Measurements from ENCODE around the gene FAM210B. TPM values are rescaled to one million over a fixed set of nuclear protein-coding genes. Genes with fewer than 3 reads are reported as not detected.
"Not testable (repeated sequence)": the region's sequence is repeated elsewhere in the genome, so short reads cannot be mapped to it uniquely, and the experiment has no call there.

FAM210B gene
- total RNA-seq, result 1 to 10 TPM; 3.4 to 4.1 (median 3.7) TPM

- peak; percentile 99 to 100 for ATAC-seq
- peaks cover 19% of the 10 kb centered on the region for H3K4me1 Mint-ChIP-seq (ENCODE audit: low read depth)
These were observed at the start of gene FAM210B for GRCh38 chr20:56358600-56359211. TSS of gene FAM210B (plus strand) at chr20:56358974. CDS start at chr20:56359006, 32 bp downstream.

GRCh38 chr20:56316051-56316450 is 42.7 kb upstream of the FAM210B start:
- H3K4me3 Mint-ChIP-seq, result no peak overlapping the region
- H3K9me3 Mint-ChIP-seq, result no peaks in the 10 kb centered on the region
- H3K27me3 Mint-ChIP-seq (ENCODE audit: low read depth), result peaks cover 3% of the 10 kb centered on the region
- DNase-seq (no peak), ATAC-seq (no peak)
- no peaks in the 10 kb centered on the region for H3K4me1 Mint-ChIP-seq (ENCODE audit: low read depth)
- H3K36me3 Mint-ChIP-seq (ENCODE audit: insufficient read depth), result no peaks in the 10 kb centered on the region

More at GRCh38 chr20:56358600-56359211, at the start of gene FAM210B:
- peak within 1 kb of the TSS; percentile 83 for H3K4me3 Mint-ChIP-seq
- no peaks in the 10 kb centered on the region for H3K27me3 Mint-ChIP-seq (ENCODE audit: low read depth)
- no peaks in the 10 kb centered on the region for H3K9me3 Mint-ChIP-seq
- H3K36me3 Mint-ChIP-seq (ENCODE audit: insufficient read depth), result no peaks in the 10 kb centered on the region
- DNase-seq, result peak; percentile 72

- Mint-ChIP-seq H3K27me3 (ENCODE audit: low read depth) (no peaks in the 10 kb centered on the region), H3K4me3 (no peak overlapping the region), H3K4me1 (ENCODE audit: low read depth) (no peaks in the 10 kb centered on the region), H3K9me3 (no peaks in the 10 kb centered on the region), H3K36me3 (ENCODE audit: insufficient read depth) (no peaks in the 10 kb centered on the region)
- DNase-seq (no peak), ATAC-seq (no peak)
These were observed 42.3 kb upstream of the FAM210B start for GRCh38 chr20:56316483-56316882.

- no peak overlapping the region for H3K4me3 Mint-ChIP-seq
- ATAC-seq, result no peak
- no peaks in the 10 kb centered on the region for H3K4me1 Mint-ChIP-seq (ENCODE audit: low read depth)
- H3K36me3 Mint-ChIP-seq (ENCODE audit: insufficient read depth), result no peaks in the 10 kb centered on the region
- no peak for DNase-seq
- H3K27me3 Mint-ChIP-seq (ENCODE audit: low read depth), result peaks cover 16% of the 10 kb centered on the region
- no peaks in the 10 kb centered on the region for H3K9me3 Mint-ChIP-seq
These were observed 36.1 kb upstream of the FAM210B start for GRCh38 chr20:56322681-56323080.

GRCh38 chr20:56323206-56323605 is 35.6 kb upstream of the FAM210B start:
- no peak for DNase-seq
- ATAC-seq, result no peak
- Mint-ChIP-seq H3K4me3 (no peak overlapping the region), H3K36me3 (ENCODE audit: insufficient read depth) (no peaks in the 10 kb centered on the region), H3K9me3 (no peaks in the 10 kb centered on the region), H3K27me3 (ENCODE audit: low read depth) (peaks cover 16% of the 10 kb centered on the region), H3K4me1 (ENCODE audit: low read depth) (no peaks in the 10 kb centered on the region)

GRCh38 chr20:56323656-56324055 is 35.1 kb upstream of the FAM210B start:
- no peaks in the 10 kb centered on the region for H3K36me3 Mint-ChIP-seq (ENCODE audit: insufficient read depth)
- no peaks in the 10 kb centered on the region for H3K9me3 Mint-ChIP-seq
- ATAC-seq (no peak), DNase-seq (no peak)
- H3K4me3 Mint-ChIP-seq, result no peak overlapping the region
- H3K27me3 Mint-ChIP-seq (ENCODE audit: low read depth), result peaks cover 16% of the 10 kb centered on the region
- no peaks in the 10 kb centered on the region for H3K4me1 Mint-ChIP-seq (ENCODE audit: low read depth)

GRCh38 chr20:56324806-56325205 is 34.0 kb upstream of the FAM210B start:
- Mint-ChIP-seq H3K4me3 (no peak overlapping the region), H3K4me1 (ENCODE audit: low read depth) (no peaks in the 10 kb centered on the region), H3K36me3 (ENCODE audit: insufficient read depth) (no peaks in the 10 kb centered on the region), H3K9me3 (no peaks in the 10 kb centered on the region), H3K27me3 (ENCODE audit: low read depth) (peaks cover 16% of the 10 kb centered on the region)
- ATAC-seq (no peak), DNase-seq (no peak)

GRCh38 chr20:56328861-56329260 is 29.9 kb upstream of the FAM210B start:
- no peaks in the 10 kb centered on the region for H3K9me3 Mint-ChIP-seq
- no peak for DNase-seq
- H3K4me3 Mint-ChIP-seq, result no peak overlapping the region
- ATAC-seq, result no peak
- H3K36me3 Mint-ChIP-seq (ENCODE audit: insufficient read depth), result no peaks in the 10 kb centered on the region
- no peaks in the 10 kb centered on the region for H3K4me1 Mint-ChIP-seq (ENCODE audit: low read depth)
- peaks cover 21% of the 10 kb centered on the region for H3K27me3 Mint-ChIP-seq (ENCODE audit: low read depth)

- not testable (repeated sequence) for H3K4me1 Mint-ChIP-seq (ENCODE audit: low read depth); H3K36me3 Mint-ChIP-seq (ENCODE audit: insufficient read depth); H3K9me3 Mint-ChIP-seq; ATAC-seq; DNase-seq; H3K4me3 Mint-ChIP-seq
- peaks cover 44% of the 10 kb centered on the region for H3K27me3 Mint-ChIP-seq (ENCODE audit: low read depth)
These were observed 22.1 kb upstream of the FAM210B start for GRCh38 chr20:56336709-56337108.

GRCh38 chr20:56342783-56343182 is 16.0 kb upstream of the FAM210B start:
- Mint-ChIP-seq H3K4me1 (ENCODE audit: low read depth) (peaks cover 6% of the 10 kb centered on the region), H3K9me3 (no peaks in the 10 kb centered on the region), H3K4me3 (no peak overlapping the region), H3K36me3 (ENCODE audit: insufficient read depth) (no peaks in the 10 kb centered on the region), H3K27me3 (ENCODE audit: low read depth) (peaks cover 63% of the 10 kb centered on the region)
- no peak for DNase-seq
- ATAC-seq, result no peak

GRCh38 chr20:56343861-56344381 is 14.9 kb upstream of the FAM210B start:
- peaks cover 56% of the 10 kb centered on the region for H3K27me3 Mint-ChIP-seq (ENCODE audit: low read depth)
- no peaks in the 10 kb centered on the region for H3K9me3 Mint-ChIP-seq
- no peak overlapping the region for H3K4me3 Mint-ChIP-seq
- H3K36me3 Mint-ChIP-seq (ENCODE audit: insufficient read depth), result no peaks in the 10 kb centered on the region
- ATAC-seq (peak; percentile 71 to 82), DNase-seq (peak; percentile 14)
- peaks cover 6% of the 10 kb centered on the region for H3K4me1 Mint-ChIP-seq (ENCODE audit: low read depth)

- ATAC-seq, result no peak
- Mint-ChIP-seq H3K27me3 (ENCODE audit: low read depth) (peaks cover 40% of the 10 kb centered on the region), H3K4me1 (ENCODE audit: low read depth) (peaks cover 6% of the 10 kb centered on the region), H3K4me3 (no peak overlapping the region), H3K36me3 (ENCODE audit: insufficient read depth) (no peaks in the 10 kb centered on the region), H3K9me3 (no peaks in the 10 kb centered on the region)
- no peak for DNase-seq
These were observed 12.9 kb upstream of the FAM210B start for GRCh38 chr20:56345911-56346310.

GRCh38 chr20:56347628-56348304 is 11.0 kb upstream of the FAM210B start:
- ATAC-seq, result no peak
- Mint-ChIP-seq H3K4me1 (ENCODE audit: low read depth) (peaks cover 6% of the 10 kb centered on the region), H3K9me3 (no peaks in the 10 kb centered on the region), H3K27me3 (ENCODE audit: low read depth) (peaks cover 34% of the 10 kb centered on the region), H3K36me3 (ENCODE audit: insufficient read depth) (no peaks in the 10 kb centered on the region), H3K4me3 (no peak overlapping the region)
- no peak for DNase-seq

GRCh38 chr20:56348305-56348693 is 10.5 kb upstream of the FAM210B start:
- ATAC-seq (no peak), DNase-seq (no peak)
- H3K4me3 Mint-ChIP-seq, result no peak overlapping the region
- H3K27me3 Mint-ChIP-seq (ENCODE audit: low read depth), result peaks cover 29% of the 10 kb centered on the region
- H3K36me3 Mint-ChIP-seq (ENCODE audit: insufficient read depth), result no peaks in the 10 kb centered on the region
- H3K4me1 Mint-ChIP-seq (ENCODE audit: low read depth), result peaks cover 6% of the 10 kb centered on the region
- no peaks in the 10 kb centered on the region for H3K9me3 Mint-ChIP-seq

- DNase-seq (no peak), ATAC-seq (no peak)
- H3K4me3 Mint-ChIP-seq, result no peak overlapping the region
- peaks cover 3% of the 10 kb centered on the region for H3K4me1 Mint-ChIP-seq (ENCODE audit: low read depth)
- H3K27me3 Mint-ChIP-seq (ENCODE audit: low read depth), result peaks cover 25% of the 10 kb centered on the region
- no peaks in the 10 kb centered on the region for H3K36me3 Mint-ChIP-seq (ENCODE audit: insufficient read depth)
- no peaks in the 10 kb centered on the region for H3K9me3 Mint-ChIP-seq
These were observed 10.0 kb upstream of the FAM210B start for GRCh38 chr20:56348746-56349145.
